Measurements from ENCODE around the gene TNRC6A.

DNA sequence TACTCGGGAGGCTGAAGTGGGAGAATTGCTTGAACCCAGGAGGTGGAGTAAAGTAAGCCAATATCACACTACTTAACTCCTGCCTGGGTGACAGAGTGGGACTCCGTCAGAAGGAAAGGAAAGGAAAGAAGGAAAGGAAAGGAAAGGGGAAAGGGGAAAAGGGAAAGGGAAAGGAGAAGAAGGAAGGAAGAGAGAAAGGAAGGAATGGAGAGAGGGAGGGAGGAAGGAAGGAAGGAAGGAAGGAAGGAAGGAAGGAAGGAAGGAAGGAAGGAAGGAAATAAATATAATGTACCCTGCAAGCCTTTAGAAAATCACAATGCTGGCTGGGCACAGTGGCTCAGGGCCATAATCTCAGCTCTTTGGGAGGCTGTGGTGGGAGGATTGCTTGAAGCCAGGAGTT is 143.6 kb downstream of the TNRC6A start:
- TF ChIP-seq, protein P1, sequence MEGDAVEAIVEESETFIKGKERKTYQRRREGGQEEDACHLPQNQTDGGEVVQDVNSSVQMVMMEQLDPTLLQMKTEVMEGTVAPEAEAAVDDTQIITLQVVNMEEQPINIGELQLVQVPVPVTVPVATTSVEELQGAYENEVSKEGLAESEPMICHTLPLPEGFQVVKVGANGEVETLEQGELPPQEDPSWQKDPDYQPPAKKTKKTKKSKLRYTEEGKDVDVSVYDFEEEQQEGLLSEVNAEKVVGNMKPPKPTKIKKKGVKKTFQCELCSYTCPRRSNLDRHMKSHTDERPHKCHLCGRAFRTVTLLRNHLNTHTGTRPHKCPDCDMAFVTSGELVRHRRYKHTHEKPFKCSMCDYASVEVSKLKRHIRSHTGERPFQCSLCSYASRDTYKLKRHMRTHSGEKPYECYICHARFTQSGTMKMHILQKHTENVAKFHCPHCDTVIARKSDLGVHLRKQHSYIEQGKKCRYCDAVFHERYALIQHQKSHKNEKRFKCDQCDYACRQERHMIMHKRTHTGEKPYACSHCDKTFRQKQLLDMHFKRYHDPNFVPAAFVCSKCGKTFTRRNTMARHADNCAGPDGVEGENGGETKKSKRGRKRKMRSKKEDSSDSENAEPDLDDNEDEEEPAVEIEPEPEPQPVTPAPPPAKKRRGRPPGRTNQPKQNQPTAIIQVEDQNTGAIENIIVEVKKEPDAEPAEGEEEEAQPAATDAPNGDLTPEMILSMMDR (IDR thresholded peaks at IDR 0.05) = no peak
- no peak for TF ChIP-seq POLR2A (IDR thresholded peaks at IDR 0.05)
